ENCODE data around the gene RNF215. TPM values are rescaled to one million over a fixed set of nuclear protein-coding genes. Genes with fewer than 3 reads are reported as not detected.

RNF215 gene
- total and polyA plus RNA-seq, 2 of the 13 experiments (the other 11 are each of a cell fraction or from before 2014, with no cell fraction given), result 5.3 to 6.1 TPM

DNA sequence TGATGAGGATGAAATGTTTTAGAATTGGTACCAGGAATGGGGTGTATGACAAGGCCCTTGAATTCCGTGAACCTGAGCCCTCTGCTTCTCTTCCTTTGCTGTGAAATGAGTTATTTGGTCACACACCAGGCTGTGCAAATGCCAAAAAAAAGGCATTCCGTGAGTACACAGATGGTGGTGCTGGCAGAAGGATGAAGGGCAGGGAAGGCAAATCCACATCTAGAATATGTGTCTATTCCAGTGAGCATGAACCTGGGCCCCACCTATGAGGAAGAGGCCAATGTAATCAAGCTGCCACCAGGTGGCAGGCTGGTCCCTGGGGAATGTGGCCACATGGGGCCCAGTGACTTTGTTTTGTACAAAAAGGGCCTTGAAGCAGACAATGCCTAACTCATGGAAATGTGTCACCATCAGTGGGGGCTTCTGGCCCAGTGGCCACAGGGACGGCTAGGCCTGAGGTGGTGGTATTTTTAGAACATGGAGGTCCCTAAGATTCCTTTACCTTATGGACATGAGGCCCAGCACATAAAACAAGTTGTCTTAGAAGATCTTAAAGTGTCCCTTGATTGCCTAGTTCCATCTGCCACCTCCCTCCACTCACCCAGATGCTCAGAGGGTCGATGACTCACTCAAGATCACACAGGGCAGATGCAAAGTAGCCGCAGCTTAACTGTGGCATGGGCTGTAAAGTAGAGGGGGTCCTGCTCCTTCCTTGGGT lies 3.9 kb upstream of the RNF215 start (continued):
- peak; percentile 54; the same call in 1 of the 2 replicates for TF ChIP-seq SMAD3 (CRISPR knock-in tag; IDR thresholded peaks at IDR 0.05)
- TF ChIP-seq REL (CRISPR knock-in tag; conservative IDR thresholded peaks at IDR 0.05), result no peak
- TF ChIP-seq POLR2AphosphoS5 (IDR thresholded peaks at IDR 0.05; ENCODE audit: low read depth, low read length), result no peak
- TF ChIP-seq BRCA1 (CRISPR knock-in tag; IDR thresholded peaks at IDR 0.05), result no peak
- no peak for TF ChIP-seq ZNF563 (CRISPR knock-in tag; IDR thresholded peaks at IDR 0.05)
- no peak for TF ChIP-seq NFIB (CRISPR knock-in tag; IDR thresholded peaks at IDR 0.05; ENCODE audit: borderline replicate concordance)
- no peak for TF ChIP-seq MTF1 (CRISPR knock-in tag; IDR thresholded peaks at IDR 0.05)
- TF ChIP-seq SAFB2 (CRISPR knock-in tag; IDR thresholded peaks at IDR 0.05; ENCODE audit: borderline replicate concordance, low read depth), result no peak
- no peak for TF ChIP-seq HOXA5 (CRISPR knock-in tag; IDR thresholded peaks at IDR 0.05)
- TF ChIP-seq ZNF335 (CRISPR knock-in tag; IDR thresholded peaks at IDR 0.05), result no peak
- TF ChIP-seq PAX8 (CRISPR knock-in tag; IDR thresholded peaks at IDR 0.05; ENCODE audit: borderline replicate concordance), result no peak
- no peak for TF ChIP-seq ZNF441 (CRISPR knock-in tag; IDR thresholded peaks at IDR 0.05; ENCODE audit: borderline replicate concordance)
- no peak for TF ChIP-seq ZNF33B (CRISPR knock-in tag; IDR thresholded peaks at IDR 0.05)
- TF ChIP-seq ZNF556 (CRISPR knock-in tag; IDR thresholded peaks at IDR 0.05; ENCODE audit: borderline replicate concordance), result no peak
- TF ChIP-seq, protein P1, sequence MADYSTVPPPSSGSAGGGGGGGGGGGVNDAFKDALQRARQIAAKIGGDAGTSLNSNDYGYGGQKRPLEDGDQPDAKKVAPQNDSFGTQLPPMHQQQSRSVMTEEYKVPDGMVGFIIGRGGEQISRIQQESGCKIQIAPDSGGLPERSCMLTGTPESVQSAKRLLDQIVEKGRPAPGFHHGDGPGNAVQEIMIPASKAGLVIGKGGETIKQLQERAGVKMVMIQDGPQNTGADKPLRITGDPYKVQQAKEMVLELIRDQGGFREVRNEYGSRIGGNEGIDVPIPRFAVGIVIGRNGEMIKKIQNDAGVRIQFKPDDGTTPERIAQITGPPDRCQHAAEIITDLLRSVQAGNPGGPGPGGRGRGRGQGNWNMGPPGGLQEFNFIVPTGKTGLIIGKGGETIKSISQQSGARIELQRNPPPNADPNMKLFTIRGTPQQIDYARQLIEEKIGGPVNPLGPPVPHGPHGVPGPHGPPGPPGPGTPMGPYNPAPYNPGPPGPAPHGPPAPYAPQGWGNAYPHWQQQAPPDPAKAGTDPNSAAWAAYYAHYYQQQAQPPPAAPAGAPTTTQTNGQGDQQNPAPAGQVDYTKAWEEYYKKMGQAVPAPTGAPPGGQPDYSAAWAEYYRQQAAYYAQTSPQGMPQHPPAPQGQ (CRISPR knock-in tag; IDR thresholded peaks at IDR 0.05; ENCODE audit: borderline replicate concordance), result no peak
- no peak for TF ChIP-seq ZNF672 (CRISPR knock-in tag; IDR thresholded peaks at IDR 0.05)
- no peak for TF ChIP-seq ZNF552 (CRISPR knock-in tag; IDR thresholded peaks at IDR 0.05; ENCODE audit: borderline replicate concordance)
- TF ChIP-seq ZNF530 (CRISPR knock-in tag; IDR thresholded peaks at IDR 0.05; ENCODE audit: low read depth), result no peak
- TF ChIP-seq ZNF431 (CRISPR knock-in tag; IDR thresholded peaks at IDR 0.05; ENCODE audit: borderline replicate concordance, low read depth), result no peak
- TF ChIP-seq, protein P2, sequence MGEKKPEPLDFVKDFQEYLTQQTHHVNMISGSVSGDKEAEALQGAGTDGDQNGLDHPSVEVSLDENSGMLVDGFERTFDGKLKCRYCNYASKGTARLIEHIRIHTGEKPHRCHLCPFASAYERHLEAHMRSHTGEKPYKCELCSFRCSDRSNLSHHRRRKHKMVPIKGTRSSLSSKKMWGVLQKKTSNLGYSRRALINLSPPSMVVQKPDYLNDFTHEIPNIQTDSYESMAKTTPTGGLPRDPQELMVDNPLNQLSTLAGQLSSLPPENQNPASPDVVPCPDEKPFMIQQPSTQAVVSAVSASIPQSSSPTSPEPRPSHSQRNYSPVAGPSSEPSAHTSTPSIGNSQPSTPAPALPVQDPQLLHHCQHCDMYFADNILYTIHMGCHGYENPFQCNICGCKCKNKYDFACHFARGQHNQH (CRISPR knock-in tag; IDR thresholded peaks at IDR 0.05), result 0 out of 2 replicates have a peak, but pooled peaks have one; percentile 30
- TF ChIP-seq ETV5 (CRISPR knock-in tag; IDR thresholded peaks at IDR 0.05; ENCODE audit: borderline replicate concordance), result no peak; the same call in 1 of the 2 replicates
- TF ChIP-seq, protein P3, sequence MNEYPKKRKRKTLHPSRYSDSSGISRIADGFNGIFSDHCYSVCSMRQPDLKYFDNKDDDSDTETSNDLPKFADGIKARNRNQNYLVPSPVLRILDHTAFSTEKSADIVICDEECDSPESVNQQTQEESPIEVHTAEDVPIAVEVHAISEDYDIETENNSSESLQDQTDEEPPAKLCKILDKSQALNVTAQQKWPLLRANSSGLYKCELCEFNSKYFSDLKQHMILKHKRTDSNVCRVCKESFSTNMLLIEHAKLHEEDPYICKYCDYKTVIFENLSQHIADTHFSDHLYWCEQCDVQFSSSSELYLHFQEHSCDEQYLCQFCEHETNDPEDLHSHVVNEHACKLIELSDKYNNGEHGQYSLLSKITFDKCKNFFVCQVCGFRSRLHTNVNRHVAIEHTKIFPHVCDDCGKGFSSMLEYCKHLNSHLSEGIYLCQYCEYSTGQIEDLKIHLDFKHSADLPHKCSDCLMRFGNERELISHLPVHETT (CRISPR knock-in tag; conservative IDR thresholded peaks at IDR 0.05), result no peak
- TF ChIP-seq, protein P4, sequence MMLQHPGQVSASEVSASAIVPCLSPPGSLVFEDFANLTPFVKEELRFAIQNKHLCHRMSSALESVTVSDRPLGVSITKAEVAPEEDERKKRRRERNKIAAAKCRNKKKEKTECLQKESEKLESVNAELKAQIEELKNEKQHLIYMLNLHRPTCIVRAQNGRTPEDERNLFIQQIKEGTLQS (CRISPR knock-in tag; IDR thresholded peaks at IDR 0.05), result no peak
- TF ChIP-seq PHF20 (CRISPR knock-in tag; IDR thresholded peaks at IDR 0.05), result no peak
- TF ChIP-seq ZNF235 (CRISPR knock-in tag; IDR thresholded peaks at IDR 0.05; ENCODE audit: borderline replicate concordance), result no peak
- no peak for TF ChIP-seq PAF1 (CRISPR knock-in tag; IDR thresholded peaks at IDR 0.05)
- TF ChIP-seq SALL2 (CRISPR knock-in tag; IDR thresholded peaks at IDR 0.05), result no peak
